ENCODE measurements around the gene KIAA0586.

- TF ChIP-seq FOXM1 (IDR thresholded peaks at IDR 0.05; ENCODE audit: borderline replicate concordance) (no peak), FOXA1 (IDR thresholded peaks at IDR 0.05) (no peak), SP1 (IDR thresholded peaks at IDR 0.05) (no peak), BHLHE40 (IDR thresholded peaks at IDR 0.05; ENCODE audit: borderline replicate concordance) (no peak), CTBP1 (IDR thresholded peaks at IDR 0.05; ENCODE audit: borderline replicate concordance) (no peak), ARNT (IDR thresholded peaks at IDR 0.05) (no peak), TARDBP (IDR thresholded peaks at IDR 0.05) (no peak)
These were observed 132.7 kb downstream of the KIAA0586 start for GRCh38 chr14:58560208-58560607.

All from HEK293T (cell line).